ENCODE data around the gene ROPN1L. TPM values are rescaled to one million over a fixed set of nuclear protein-coding genes. Genes with fewer than 3 reads are reported as not detected.

Gene ROPN1L
- total RNA-seq, 1 experiment from 2014 or later: 0.66 TPM

DNA sequence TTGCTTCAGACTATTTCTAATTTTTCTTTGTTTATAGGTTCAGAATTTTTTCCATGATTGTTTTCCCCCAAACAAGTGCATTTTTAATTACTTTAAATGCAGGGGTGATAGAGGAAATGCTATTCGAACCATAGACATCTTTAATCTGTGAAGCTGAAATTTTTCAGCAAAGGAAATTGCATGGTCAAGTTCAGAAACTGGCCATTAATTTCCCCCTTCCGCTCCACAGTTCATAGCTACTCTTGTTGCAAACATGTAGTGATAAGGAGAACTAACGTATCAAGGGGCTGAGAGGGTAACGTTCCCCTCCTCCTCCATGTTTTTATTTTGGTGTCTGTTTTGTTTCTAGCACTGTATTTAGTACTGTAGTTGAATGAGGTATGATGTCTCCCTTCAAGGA lies 3.4 kb upstream of the ROPN1L start (continued):
- TF ChIP-seq, protein P1, sequence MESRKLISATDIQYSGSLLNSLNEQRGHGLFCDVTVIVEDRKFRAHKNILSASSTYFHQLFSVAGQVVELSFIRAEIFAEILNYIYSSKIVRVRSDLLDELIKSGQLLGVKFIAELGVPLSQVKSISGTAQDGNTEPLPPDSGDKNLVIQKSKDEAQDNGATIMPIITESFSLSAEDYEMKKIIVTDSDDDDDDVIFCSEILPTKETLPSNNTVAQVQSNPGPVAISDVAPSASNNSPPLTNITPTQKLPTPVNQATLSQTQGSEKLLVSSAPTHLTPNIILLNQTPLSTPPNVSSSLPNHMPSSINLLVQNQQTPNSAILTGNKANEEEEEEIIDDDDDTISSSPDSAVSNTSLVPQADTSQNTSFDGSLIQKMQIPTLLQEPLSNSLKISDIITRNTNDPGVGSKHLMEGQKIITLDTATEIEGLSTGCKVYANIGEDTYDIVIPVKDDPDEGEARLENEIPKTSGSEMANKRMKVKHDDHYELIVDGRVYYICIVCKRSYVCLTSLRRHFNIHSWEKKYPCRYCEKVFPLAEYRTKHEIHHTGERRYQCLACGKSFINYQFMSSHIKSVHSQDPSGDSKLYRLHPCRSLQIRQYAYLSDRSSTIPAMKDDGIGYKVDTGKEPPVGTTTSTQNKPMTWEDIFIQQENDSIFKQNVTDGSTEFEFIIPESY (IDR thresholded peaks at IDR 0.05; ENCODE audit: extremely low read depth, insufficient replicate concordance, low read length): no peak
- TF ChIP-seq YY1 (IDR thresholded peaks at IDR 0.05; ENCODE audit: extremely low read depth, insufficient replicate concordance, low read depth, low read length): no peak
- TF ChIP-seq SP1 (IDR thresholded peaks at IDR 0.05; ENCODE audit: low read depth): no peak
- no peak for TF ChIP-seq CEBPB (IDR thresholded peaks at IDR 0.05; ENCODE audit: low read depth)
- no peak for TF ChIP-seq EZH2phosphoT487 (IDR thresholded peaks at IDR 0.05; ENCODE audit: borderline replicate concordance)
- TF ChIP-seq SRF (IDR thresholded peaks at IDR 0.05; ENCODE audit: low read depth): no peak

DNA sequence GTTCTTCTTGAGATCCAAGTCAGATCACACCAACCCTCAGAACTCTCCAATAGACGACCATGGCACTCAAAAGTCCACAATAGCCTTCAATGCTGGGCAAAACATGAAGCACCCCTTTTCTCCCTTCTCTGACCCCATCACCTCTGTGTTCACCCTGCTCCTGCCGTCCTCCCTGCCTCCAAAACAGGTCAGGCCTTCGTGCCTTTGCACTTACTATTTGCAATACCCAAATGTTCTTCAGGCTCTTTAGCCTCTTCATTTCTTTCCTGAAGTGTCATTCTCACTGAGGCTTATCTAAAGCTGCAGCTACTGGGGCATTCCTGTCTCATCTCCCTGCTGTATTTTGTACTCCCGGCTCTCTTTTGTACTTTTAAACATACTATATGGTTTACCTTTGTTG lies 2.0 kb upstream of the ROPN1L start:
- no peaks in the 10 kb centered on the region for H3K79me2 ChIP-seq (ENCODE audit: insufficient read depth, low read length)
- H2AFZ ChIP-seq (ENCODE audit: low read depth, low read length, poor library complexity, severe bottlenecking): no peak overlapping the region
- ChIA-PET RAD21 (ENCODE audit: low non-redundant PET in 1 of 2, low total read pairs in 2 of 2, uncharacterized antibody in 2 of 2, unreplicated experiment in 2 of 2) (no interaction called here), CTCF (interaction anchor here (1.4 to 1.8 kb wide), 2 partner anchors 156 to 188 kb away, joined by 4 to 5 read pairs; no protein-coding TSS in a partner anchor), POLR2A (no interaction called here)
- H3K9me2 ChIP-seq (ENCODE audit: insufficient read depth): no peaks in the 10 kb centered on the region
- H3K9ac ChIP-seq (ENCODE audit: low read length): no peak overlapping the region
- no peaks in the 10 kb centered on the region for H3K27me3 ChIP-seq (ENCODE audit: insufficient read depth, low read length)
- intact Hi-C loops (cut with micrococcal nuclease): no loop called here
- H3K4me1 ChIP-seq (ENCODE audit: control insufficient read depth in 1 of 2, insufficient read depth in 2 of 2, low read length in 2 of 2): peaks cover 3 to 17% of the 10 kb centered on the region in 2 experiments; a peak in 3 of 4 replicates
- no peak for TF ChIP-seq RAD21 (IDR thresholded peaks at IDR 0.05; ENCODE audit: low read depth)
- TF ChIP-seq YY1 (IDR thresholded peaks at IDR 0.05; ENCODE audit: extremely low read depth, insufficient replicate concordance, low read depth, low read length): no peak
- H3K9me3 ChIP-seq (ENCODE audit: control insufficient read depth in 1 of 2, insufficient read depth in 1 of 2, low read depth in 1 of 2, low read length in 2 of 2): no peaks in the 10 kb centered on the region
- no peak overlapping the region for H3K27ac ChIP-seq (ENCODE audit: low read depth, low read length)
- no peaks in the 10 kb centered on the region for H4K20me1 ChIP-seq (ENCODE audit: insufficient read depth)
- DNase-seq (ENCODE audit: low read depth, low spot score): no peak
- no peak for ATAC-seq
- H3K4me2 ChIP-seq (ENCODE audit: low read length): no peak overlapping the region
- peaks cover 5 to 14% of the 10 kb centered on the region in 2 experiments; a peak in 1 of 4 replicates for H3K36me3 ChIP-seq (ENCODE audit: control insufficient read depth in 1 of 2, insufficient read depth in 2 of 2, low read length in 2 of 2)
- no TSS peak for BruUV-seq (replicated peaks)
- no peak overlapping the region for H3K4me3 ChIP-seq (replicated peaks in 1 of 2; ENCODE audit: low read depth in 1 of 2, low read length in 2 of 2)

Measured in HCT116 (cell line).